Panc1 (cell line): ENCODE results near the gene PITX2. TPM values are rescaled to one million over a fixed set of nuclear protein-coding genes. Genes with fewer than 3 reads are reported as not detected.

ENCODE experiments used
- ATAC-seq: fragments of 200-7000 bp; cut with Tn5 transposase; 2 replicates; pipeline ENCODE4 v1.9.1; 2020; ENCODE audit warnings: mild to moderate bottlenecking, moderate library complexity
- BruUV-seq: library from RNA; stranded (reverse); fragments of 400-500 nt; replicated peaks from 2 replicates; lab custom pipeline; 2021; lab: Mats Ljungman, UMichigan
- CTCF ChIA-PET: fragments of 300-600 bp; sonication (Branson Sonifier 250); formaldehyde crosslinking; loops from one replicate; lab custom pipeline; 2022; ENCODE audit warnings: antibody characterized with exemption; lab: Charles Lee
- POLR2A ChIA-PET: fragments of 300-600 bp; sonication (Branson Sonifier 250); formaldehyde crosslinking; loops from one replicate; lab custom pipeline; 2022; ENCODE audit warnings: antibody characterized with exemption; lab: Charles Lee
- DNase-seq: peaks from one replicate; pipeline ENCODE4 v3.0.0-alpha.2; 2010; ENCODE audit warnings: low read depth, low spot score
- H3K27ac ChIP-seq: 2 replicates; pipeline ENCODE4 v1.5.1; 2011; ENCODE audit warnings: mild to moderate bottlenecking, low read length, inconsistent platforms
- H3K27me3 ChIP-seq: fragments of 200-500 bp; sonication (Bioruptor generic); 2 replicates; pipeline ENCODE4 v1.6.0; 2014; ENCODE audit warnings: low read length, inconsistent platforms; ENCODE audit not compliant: control insufficient read depth, insufficient read depth
- H3K36me3 ChIP-seq: fragments of 200-500 bp; sonication (Bioruptor generic); 2 replicates; pipeline ENCODE4 v1.5.1; 2014; ENCODE audit warnings: inconsistent platforms, mild to moderate bottlenecking, low read length, moderate library complexity; ENCODE audit not compliant: control insufficient read depth, insufficient read depth
- H3K4me1 ChIP-seq: 2 replicates; pipeline ENCODE4 v1.5.1; 2011; ENCODE audit warnings: inconsistent platforms, mild to moderate bottlenecking, low read length, moderate library complexity; ENCODE audit not compliant: control insufficient read depth, insufficient read depth
- H3K4me3 ChIP-seq, 2 experiments: 2 replicates each; pipeline ENCODE4 v1.5.1; 2011 to 2012; ENCODE audit warnings: low read depth in 2 of 2, low read length in 2 of 2, mild to moderate bottlenecking in 2 of 2, inconsistent platforms in 1 of 2, moderate library complexity in 1 of 2
- H3K9me3 ChIP-seq: fragments of 200-500 bp; sonication (Bioruptor generic); 2 replicates; pipeline ENCODE4 v1.5.1; 2014; ENCODE audit warnings: low read depth, mild to moderate bottlenecking, inconsistent platforms, low read length, moderate library complexity; ENCODE audit not compliant: control insufficient read depth, insufficient read depth
- POLR2AphosphoS5 ChIP-seq: IDR thresholded peaks from 2 replicates; pipeline ENCODE4 v1.6.1; 2012; ENCODE audit warnings: mild to moderate bottlenecking, low read depth, low read length, moderate library complexity
- REST ChIP-seq, 2 experiments: IDR thresholded peaks; 2 replicates each; pipeline ENCODE4 v1.6.1; 2011 to 2012; ENCODE audit warnings: low read depth in 2 of 2, control low read depth in 1 of 2, low read length in 1 of 2, mild to moderate bottlenecking in 1 of 2, moderate library complexity in 1 of 2; ENCODE audit not compliant: insufficient read depth in 1 of 2
- SIN3A ChIP-seq: IDR thresholded peaks from 2 replicates; pipeline ENCODE4 v1.6.1; 2012; ENCODE audit warnings: low read depth, mild to moderate bottlenecking, low read length, moderate library complexity, borderline replicate concordance; ENCODE audit not compliant: insufficient read depth
- TCF7L2 ChIP-seq: IDR thresholded peaks from 2 replicates; pipeline ENCODE4 v1.6.1; 2011; ENCODE audit warnings: mild to moderate bottlenecking, low read depth, low read length, inconsistent platforms
- in situ Hi-C: cut with HindIII; loops from 2 replicates; pipeline ENCODE4 v1.10.0; 2016; ENCODE audit warnings: low sequenced_read_pairs, low pct_unique_long_range_greater_than_20kb
- intact Hi-C: fragments of 100-400 bp; cut with micrococcal nuclease; formaldehyde crosslinking; loops from one replicate; pipeline ENCODE4 v1.10.0; 2022; ENCODE audit not compliant: unreplicated experiment
- total RNA-seq: library from RNA; stranded (reverse); gene quantifications from one replicate; pipeline ENCODE4 v1.2.1, GENCODE V29; 2021; ENCODE audit not compliant: unreplicated experiment
- TF ChIP-seq, protein P1 (sequence below): fragments of 450-650 bp; IDR thresholded peaks from 2 replicates; pipeline ENCODE4 v1.5.1; 2017; ENCODE audit warnings: mild to moderate bottlenecking

The PITX2 gene
- total RNA-seq, 1 experiment from 2014 or later, result 0.44 TPM

DNA sequence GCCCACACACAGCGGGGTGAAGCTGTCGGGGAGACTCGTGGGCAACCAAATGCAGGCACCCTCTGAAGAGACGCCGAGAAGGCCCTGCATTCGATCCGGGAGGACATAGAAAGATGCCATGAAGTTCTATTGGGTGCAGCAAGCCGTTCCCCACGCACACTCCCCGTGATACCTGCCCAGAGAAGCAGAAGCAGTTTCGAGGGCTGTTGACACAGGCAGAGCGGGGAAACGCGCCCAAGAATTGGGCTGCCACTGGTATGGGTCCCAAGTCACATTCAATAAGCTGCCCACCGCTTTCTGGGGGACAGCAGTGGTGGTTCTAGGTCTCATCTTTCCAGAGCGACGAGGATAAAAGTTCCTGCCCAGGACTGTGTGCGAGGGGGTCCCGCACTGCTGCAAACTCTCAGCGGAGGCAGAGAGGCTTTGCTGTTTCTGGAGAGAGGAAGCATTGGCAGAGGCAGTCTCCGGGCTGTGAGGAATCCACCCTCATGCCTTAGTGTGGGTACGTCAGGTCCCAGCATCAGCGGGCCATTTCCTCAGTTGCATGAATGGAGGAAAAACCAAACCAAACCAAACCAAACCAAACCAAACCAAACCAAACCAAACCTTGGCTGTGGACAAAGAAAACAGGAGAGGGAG is 10.1 kb downstream of the PITX2 start:
- no peak overlapping the region for H3K27ac ChIP-seq
- ChIA-PET CTCF (no interaction called here), POLR2A (no interaction called here)
- no TSS peak for BruUV-seq
- H3K36me3 ChIP-seq, result no peaks in the 10 kb centered on the region
- H3K4me3 ChIP-seq, result no peak overlapping the region
- in situ Hi-C loops (no loop called here), intact Hi-C loops (no loop called here)
- H3K9me3 ChIP-seq, result no peaks in the 10 kb centered on the region
- TF ChIP-seq, protein P1, sequence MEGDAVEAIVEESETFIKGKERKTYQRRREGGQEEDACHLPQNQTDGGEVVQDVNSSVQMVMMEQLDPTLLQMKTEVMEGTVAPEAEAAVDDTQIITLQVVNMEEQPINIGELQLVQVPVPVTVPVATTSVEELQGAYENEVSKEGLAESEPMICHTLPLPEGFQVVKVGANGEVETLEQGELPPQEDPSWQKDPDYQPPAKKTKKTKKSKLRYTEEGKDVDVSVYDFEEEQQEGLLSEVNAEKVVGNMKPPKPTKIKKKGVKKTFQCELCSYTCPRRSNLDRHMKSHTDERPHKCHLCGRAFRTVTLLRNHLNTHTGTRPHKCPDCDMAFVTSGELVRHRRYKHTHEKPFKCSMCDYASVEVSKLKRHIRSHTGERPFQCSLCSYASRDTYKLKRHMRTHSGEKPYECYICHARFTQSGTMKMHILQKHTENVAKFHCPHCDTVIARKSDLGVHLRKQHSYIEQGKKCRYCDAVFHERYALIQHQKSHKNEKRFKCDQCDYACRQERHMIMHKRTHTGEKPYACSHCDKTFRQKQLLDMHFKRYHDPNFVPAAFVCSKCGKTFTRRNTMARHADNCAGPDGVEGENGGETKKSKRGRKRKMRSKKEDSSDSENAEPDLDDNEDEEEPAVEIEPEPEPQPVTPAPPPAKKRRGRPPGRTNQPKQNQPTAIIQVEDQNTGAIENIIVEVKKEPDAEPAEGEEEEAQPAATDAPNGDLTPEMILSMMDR, result no peak
- TF ChIP-seq TCF7L2, result no peak
- TF ChIP-seq SIN3A, result no peak
- no peak for TF ChIP-seq REST (IDR thresholded peaks at IDR 0.05; ENCODE audit: insufficient read depth in 1 of 2, low read depth in 2 of 2, low read length in 1 of 2)
- TF ChIP-seq POLR2AphosphoS5, result no peak
- DNase-seq (no peak), ATAC-seq (no peak)
- H3K27me3 ChIP-seq, result no peaks in the 10 kb centered on the region
- H3K4me1 ChIP-seq, result no peaks in the 10 kb centered on the region

- BruUV-seq, result no TSS peak
- POLR2A ChIA-PET, result no interaction called here
- Histone ChIP-seq H3K36me3 (no peaks in the 10 kb centered on the region), H3K27me3 (no peaks in the 10 kb centered on the region), H3K9me3 (no peaks in the 10 kb centered on the region), H3K4me3 (no peak overlapping the region), H3K27ac (no peak overlapping the region), H3K4me1 (no peaks in the 10 kb centered on the region)
- intact Hi-C loops, result no loop called here
- DNase-seq (no peak), ATAC-seq (no peak)
- CTCF ChIA-PET, result no interaction called here
- TF ChIP-seq, protein P1, result no peak
- TF ChIP-seq POLR2AphosphoS5 (no peak), TCF7L2 (no peak), SIN3A (no peak), REST (IDR thresholded peaks at IDR 0.05; ENCODE audit: insufficient read depth in 1 of 2, low read depth in 2 of 2, low read length in 1 of 2) (no peak)
- in situ Hi-C loops, result no loop called here
Observed at GRCh38 chr4:110611968-110612447, 10.9 kb downstream of the PITX2 start.
